ENCODE data around the gene RANBP17. TPM values are rescaled to one million over a fixed set of nuclear protein-coding genes. Genes with fewer than 3 reads are reported as not detected.

The RANBP17 gene
- total and polyA plus RNA-seq, 2 donors (not counting 1 experiment from before 2014, with no cell fraction given): not detected

DNA sequence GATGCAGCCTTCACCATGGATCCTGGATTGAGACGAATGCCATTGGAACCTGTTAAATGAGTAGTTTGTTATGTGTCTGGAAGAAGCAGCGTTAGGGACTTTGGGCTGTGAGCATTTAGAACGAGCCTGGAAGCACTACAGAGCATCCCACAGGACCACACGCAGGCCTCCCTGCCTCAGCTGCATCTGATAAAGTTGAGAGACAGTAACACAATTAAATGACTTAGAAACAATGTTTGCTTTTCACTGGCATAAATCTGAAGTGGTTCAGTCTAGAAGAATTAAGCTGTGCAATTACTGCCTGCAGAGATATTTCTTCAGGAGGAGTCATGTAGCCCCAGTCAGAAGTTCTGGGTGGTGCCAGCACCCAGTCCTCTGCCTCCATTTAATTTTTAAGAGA lies 437.4 kb downstream of the RANBP17 start:
- H3K36me3 ChIP-seq (replicated peaks in 1 of 2; ENCODE audit: control extremely low read depth in 1 of 2, control insufficient read depth in 1 of 2, extremely low read depth in 1 of 2, insufficient read depth in 2 of 2, low read length in 1 of 2): no peaks in the 10 kb centered on the region
- peaks cover 44% of the 10 kb centered on the region for H3K27me3 Mint-ChIP-seq
- no peaks in the 10 kb centered on the region for H3K9me3 ChIP-seq (ENCODE audit: control extremely low read depth in 1 of 3, control insufficient read depth in 2 of 3, insufficient read depth in 1 of 3, low read length in 2 of 3)
- no peak overlapping the region for H3K27ac Mint-ChIP-seq
- no peaks in the 10 kb centered on the region for H3K9me3 Mint-ChIP-seq (ENCODE audit: insufficient read depth)
- peaks cover 0 to 9% (median 5%) of the 10 kb centered on the region in 4 experiments for H3K27me3 ChIP-seq (replicated peaks in 1 of 4; ENCODE audit: control extremely low read depth in 1 of 4, control insufficient read depth in 3 of 4, insufficient read depth in 4 of 4, low read length in 3 of 4)
- DNase-seq (no peak), ATAC-seq (ENCODE audit: low read depth) (no peak)
- H3K4me1 Mint-ChIP-seq: no peaks in the 10 kb centered on the region
- H3K4me3 ChIP-seq (ENCODE audit: control extremely low read depth in 1 of 5, extremely low read depth in 1 of 5, insufficient read depth in 1 of 5, low read depth in 2 of 5, low read length in 4 of 5): no peak overlapping the region
- 88% methylated on average over 3 of the region's 4 CpGs for WGBS (ENCODE audit: insufficient coverage)
- no peaks in the 10 kb centered on the region for H3K79me2 ChIP-seq (ENCODE audit: control insufficient read depth, insufficient read depth, low read length)
- H3K4me1 ChIP-seq (ENCODE audit: control insufficient read depth in 2 of 2, insufficient read depth in 2 of 2, low read length in 2 of 2): no peaks in the 10 kb centered on the region
- intact Hi-C loops (cut with micrococcal nuclease): no loop called here
- no peaks in the 10 kb centered on the region for H4K20me1 ChIP-seq (ENCODE audit: control insufficient read depth, insufficient read depth, low read length, poor library complexity, severe bottlenecking)
- TF ChIP-seq, protein P1, sequence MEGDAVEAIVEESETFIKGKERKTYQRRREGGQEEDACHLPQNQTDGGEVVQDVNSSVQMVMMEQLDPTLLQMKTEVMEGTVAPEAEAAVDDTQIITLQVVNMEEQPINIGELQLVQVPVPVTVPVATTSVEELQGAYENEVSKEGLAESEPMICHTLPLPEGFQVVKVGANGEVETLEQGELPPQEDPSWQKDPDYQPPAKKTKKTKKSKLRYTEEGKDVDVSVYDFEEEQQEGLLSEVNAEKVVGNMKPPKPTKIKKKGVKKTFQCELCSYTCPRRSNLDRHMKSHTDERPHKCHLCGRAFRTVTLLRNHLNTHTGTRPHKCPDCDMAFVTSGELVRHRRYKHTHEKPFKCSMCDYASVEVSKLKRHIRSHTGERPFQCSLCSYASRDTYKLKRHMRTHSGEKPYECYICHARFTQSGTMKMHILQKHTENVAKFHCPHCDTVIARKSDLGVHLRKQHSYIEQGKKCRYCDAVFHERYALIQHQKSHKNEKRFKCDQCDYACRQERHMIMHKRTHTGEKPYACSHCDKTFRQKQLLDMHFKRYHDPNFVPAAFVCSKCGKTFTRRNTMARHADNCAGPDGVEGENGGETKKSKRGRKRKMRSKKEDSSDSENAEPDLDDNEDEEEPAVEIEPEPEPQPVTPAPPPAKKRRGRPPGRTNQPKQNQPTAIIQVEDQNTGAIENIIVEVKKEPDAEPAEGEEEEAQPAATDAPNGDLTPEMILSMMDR (IDR thresholded peaks at IDR 0.05): no peak
- TF ChIP-seq EZH2 (IDR thresholded peaks at IDR 0.05; ENCODE audit: borderline replicate concordance, insufficient read depth, low read depth, low read length, poor library complexity, severe bottlenecking): no peak
- no peak overlapping the region for H3K27ac ChIP-seq (ENCODE audit: low read length in 2 of 2)
- no peak overlapping the region for H3K9ac ChIP-seq (ENCODE audit: low read length)
- ChIA-PET CTCF (no interaction called here), POLR2A (no interaction called here)
- no peak overlapping the region for H3K4me3 Mint-ChIP-seq
- no peak overlapping the region for H2AFZ ChIP-seq (ENCODE audit: insufficient read depth, low read depth, low read length, poor library complexity, severe bottlenecking)
- no peak overlapping the region for H3K4me2 ChIP-seq (replicated peaks; ENCODE audit: low read depth, low read length, poor library complexity, severe bottlenecking)

- Histone ChIP-seq H3K27ac (ENCODE audit: low read length in 2 of 2) (no peak overlapping the region), H3K9ac (ENCODE audit: low read length) (no peak overlapping the region), H3K79me2 (ENCODE audit: control insufficient read depth, insufficient read depth, low read length) (no peaks in the 10 kb centered on the region), H3K36me3 (replicated peaks in 1 of 2; ENCODE audit: control extremely low read depth in 1 of 2, control insufficient read depth in 1 of 2, extremely low read depth in 1 of 2, insufficient read depth in 2 of 2, low read length in 1 of 2) (no peaks in the 10 kb centered on the region), H3K9me3 (ENCODE audit: control extremely low read depth in 1 of 3, control insufficient read depth in 2 of 3, insufficient read depth in 1 of 3, low read length in 2 of 3) (no peaks in the 10 kb centered on the region), H3K27me3 (replicated peaks in 1 of 4; ENCODE audit: control extremely low read depth in 1 of 4, control insufficient read depth in 3 of 4, insufficient read depth in 4 of 4, low read length in 3 of 4) (peaks cover 0 to 15% (median 6%) of the 10 kb centered on the region in 4 experiments), H3K4me3 (ENCODE audit: control extremely low read depth in 1 of 5, extremely low read depth in 1 of 5, insufficient read depth in 1 of 5, low read depth in 2 of 5, low read length in 4 of 5) (no peak overlapping the region), H2AFZ (ENCODE audit: insufficient read depth, low read depth, low read length, poor library complexity, severe bottlenecking) (no peak overlapping the region), H3K4me1 (ENCODE audit: control insufficient read depth in 2 of 2, insufficient read depth in 2 of 2, low read length in 2 of 2) (no peaks in the 10 kb centered on the region), H4K20me1 (ENCODE audit: control insufficient read depth, insufficient read depth, low read length, poor library complexity, severe bottlenecking) (no peaks in the 10 kb centered on the region), H3K4me2 (replicated peaks; ENCODE audit: low read depth, low read length, poor library complexity, severe bottlenecking) (no peak overlapping the region)
- no peak overlapping the region for H3K4me3 Mint-ChIP-seq
- DNase-seq (no peak), ATAC-seq (ENCODE audit: low read depth) (no peak)
- ChIA-PET POLR2A (no interaction called here), CTCF (no interaction called here)
- H3K27me3 Mint-ChIP-seq: peaks cover 49% of the 10 kb centered on the region
- 80% methylated on average over 1 of the region's 2 CpGs for WGBS (ENCODE audit: insufficient coverage)
- TF ChIP-seq EZH2 (IDR thresholded peaks at IDR 0.05; ENCODE audit: borderline replicate concordance, insufficient read depth, low read depth, low read length, poor library complexity, severe bottlenecking): no peak
- TF ChIP-seq, protein P1 (IDR thresholded peaks at IDR 0.05): no peak
- intact Hi-C loops (cut with micrococcal nuclease): no loop called here
- H3K4me1 Mint-ChIP-seq: no peaks in the 10 kb centered on the region
- no peak overlapping the region for H3K27ac Mint-ChIP-seq
- no peaks in the 10 kb centered on the region for H3K9me3 Mint-ChIP-seq (ENCODE audit: insufficient read depth)
These were observed 438.0 kb downstream of the RANBP17 start for GRCh38 chr5:171299851-171300250.
